Small intestine (tissue), 16 donors: ENCODE measurements around the gene CWF19L1. TPM values are rescaled to one million over a fixed set of nuclear protein-coding genes. Genes with fewer than 3 reads are reported as not detected.
A peak's percentile ranks its signal among the peaks of the same experiment; 100 is the strongest.

Experiments
- DNase-seq, 2 donors: peaks; one replicate each; pipeline versions ENCODE4 v3.0.0 to v3.0.0-alpha.2; 2013
- FAIRE-seq: peaks from 2 replicates; lab custom pipeline; 2012; peaks lifted over from hg19 to GRCh38; lab: Jason Lieb, UNC
- H3K27ac ChIP-seq, 3 donors: one replicate each; pipeline ENCODE4 v1.5.1; 2013; ENCODE audit warnings: low read length in 2 of 3, mild to moderate bottlenecking in 2 of 3, control low read depth in 1 of 3, inconsistent platforms in 1 of 3, low read depth in 1 of 3, moderate library complexity in 1 of 3
- H3K27me3 ChIP-seq, 3 donors: one replicate each; pipeline ENCODE4 v1.6.1; 2013; ENCODE audit warnings: low read length in 3 of 3, inconsistent platforms in 1 of 3; ENCODE audit not compliant: control insufficient read depth in 3 of 3, insufficient read depth in 3 of 3
- H3K36me3 ChIP-seq, 3 donors: one replicate each; pipeline ENCODE4 v1.6.1; 2013; ENCODE audit warnings: low read length in 3 of 3, inconsistent platforms in 1 of 3, low read depth in 1 of 3, mild to moderate bottlenecking in 1 of 3, moderate library complexity in 1 of 3; ENCODE audit not compliant: control insufficient read depth in 3 of 3, insufficient read depth in 2 of 3
- H3K4me1 ChIP-seq, 3 donors: one replicate each; pipeline ENCODE4 v1.6.1; 2013; ENCODE audit warnings: low read length in 2 of 3, inconsistent platforms in 1 of 3, low read depth in 1 of 3, mild to moderate bottlenecking in 1 of 3, moderate library complexity in 1 of 3; ENCODE audit not compliant: control insufficient read depth in 3 of 3, insufficient read depth in 2 of 3
- H3K4me3 ChIP-seq, 3 donors: one replicate each; pipeline ENCODE4 v1.5.1; 2013; ENCODE audit warnings: low read length in 3 of 3, control low read depth in 1 of 3, inconsistent platforms in 1 of 3, low read depth in 1 of 3, mild to moderate bottlenecking in 1 of 3, moderate library complexity in 1 of 3
- H3K9me3 ChIP-seq, 2 donors: one replicate each; pipeline ENCODE4 v1.6.1; 2013; ENCODE audit warnings: low read depth in 1 of 2, low read length in 1 of 2; ENCODE audit not compliant: control insufficient read depth in 2 of 2, insufficient read depth in 1 of 2
- WGBS, 3 donors: extraction: QIAGEN DNeasy Blood & Tissue Kit; methylation state at CpG; one replicate each; pipeline ENCODE4 v1.1.7; 2013; 5-methylcytosine and 5-hydroxymethylcytosine counted together
- long read RNA-seq, 10 donors: transcript quantifications; one replicate each; lab custom pipeline, GENCODE V29; 2026
- polyA plus RNA-seq, 4 donors: library from polyadenylated mRNA; stranded (reverse) in 3 of 4; unstranded in 1 of 4; fragments of 200-250 nt in 3 of 4; fragments of 120-200 nt in 1 of 4; gene quantifications; one replicate each; pipeline versions ENCODE4 v1.2.1 to v1.2.3, GENCODE V29; 2013
- donor health status: healthy with polysubstance abuse.
- donor health status: control.
- donor health status: control.
- donor health status: Bipolar disorder and iron deficiency.
- donor health status: healthy.

CWF19L1 gene
- 10 to 100 TPM; 10.5 to 22.3 (median 18.8) TPM for polyA plus RNA-seq
- long read RNA-seq, donor 1, partial matches to known transcripts = 0 of 2 reads
- long read RNA-seq, donor 1, other reads (novel, unspliced or antisense) = 0 of 2 reads
- long read RNA-seq, donor 2, partial matches to known transcripts = 0 of 1 reads
- long read RNA-seq, donor 2, other reads (novel, unspliced or antisense) = 0 of 1 reads
- long read RNA-seq, donor 3, partial matches to known transcripts = 0 of 1 reads
- long read RNA-seq, donor 3, other reads (novel, unspliced or antisense) = 0 of 1 reads
- long read RNA-seq, donor 4 = 0 reads
- long read RNA-seq, donor 5, partial matches to known transcripts = 11 of 11 reads
- long read RNA-seq, donor 5, other reads (novel, unspliced or antisense) = 0 of 11 reads
- long read RNA-seq, donor 6, partial matches to known transcripts = 0 of 1 reads
- long read RNA-seq, donor 6, other reads (novel, unspliced or antisense) = 0 of 1 reads
- long read RNA-seq, donor 7 = 0 reads
- long read RNA-seq, donor 8 = 0 reads
- long read RNA-seq, donor 9 = 0 reads
- long read RNA-seq, donor 10, partial matches to known transcripts = 7 of 8 reads
- long read RNA-seq, donor 10, other reads (novel, unspliced or antisense) = 0 of 8 reads

DNA sequence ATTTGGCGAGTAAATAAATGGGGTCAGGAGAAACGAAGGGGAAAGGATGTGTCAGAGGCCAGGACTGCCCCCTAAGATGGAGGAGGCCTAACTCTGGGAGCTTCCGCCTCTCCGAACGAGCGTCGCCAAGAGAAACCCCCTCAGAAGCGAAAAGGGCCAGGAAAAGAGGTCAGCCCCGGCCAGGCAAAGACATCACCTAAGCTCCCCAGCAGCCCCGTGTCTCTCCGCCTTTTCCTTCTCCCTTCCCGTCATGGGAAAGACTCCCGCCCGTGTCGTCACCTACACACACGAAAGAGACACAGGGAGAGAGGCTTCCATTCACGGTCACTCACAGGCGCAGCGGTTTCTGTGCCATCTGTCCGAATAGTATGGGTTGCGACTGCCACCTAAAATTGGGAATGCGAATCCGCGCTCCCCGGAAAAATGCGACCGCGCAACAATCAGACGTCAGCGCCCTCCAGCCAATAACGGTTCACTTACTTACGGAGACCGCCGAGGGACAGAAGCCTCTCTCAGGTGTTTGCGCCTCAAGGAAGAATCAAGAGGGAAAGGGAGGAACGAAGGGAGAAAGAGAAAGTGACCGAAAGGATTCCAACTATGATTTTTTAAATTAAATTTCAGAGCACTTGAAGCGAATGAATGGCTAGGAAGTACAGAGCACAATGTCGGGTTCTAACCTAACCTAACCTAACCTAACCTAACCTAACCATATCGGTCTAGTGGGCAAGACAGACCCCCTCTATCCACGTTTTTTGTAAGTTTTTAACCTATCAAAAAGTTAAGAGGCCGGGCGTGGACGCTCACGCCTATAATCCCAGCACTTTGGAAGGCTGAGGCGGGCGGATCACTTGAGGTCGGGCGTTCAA, at the start of gene CWF19L1:
CWF19L1 (minus strand) TSS at position 400 of the 866 bp plus-strand sequence; CDS start at position 355, 45 bp downstream.
- DNase-seq (peak; percentile 88 to 94), FAIRE-seq (no peak)
- no peaks in the 10 kb centered on the region for H3K9me3 ChIP-seq
- H3K4me1 ChIP-seq = peaks cover 0 to 4% (median 3%) of the 10 kb centered on the region in 3 donors
- H3K27me3 ChIP-seq = no peaks in the 10 kb centered on the region
- peaks cover 0 to 4% (median 0%) of the 10 kb centered on the region in 3 donors for H3K36me3 ChIP-seq
- H3K27ac ChIP-seq = peak within 1 kb of the TSS; percentile 62 to 96 (median 89)
- WGBS, 3 donors = 1 to 3% (median 2%) methylated on average over 48 to 49 of the region's 49 CpGs
- H3K4me3 ChIP-seq = peak within 1 kb of the TSS; percentile 68 to 85 (median 82)

DNA sequence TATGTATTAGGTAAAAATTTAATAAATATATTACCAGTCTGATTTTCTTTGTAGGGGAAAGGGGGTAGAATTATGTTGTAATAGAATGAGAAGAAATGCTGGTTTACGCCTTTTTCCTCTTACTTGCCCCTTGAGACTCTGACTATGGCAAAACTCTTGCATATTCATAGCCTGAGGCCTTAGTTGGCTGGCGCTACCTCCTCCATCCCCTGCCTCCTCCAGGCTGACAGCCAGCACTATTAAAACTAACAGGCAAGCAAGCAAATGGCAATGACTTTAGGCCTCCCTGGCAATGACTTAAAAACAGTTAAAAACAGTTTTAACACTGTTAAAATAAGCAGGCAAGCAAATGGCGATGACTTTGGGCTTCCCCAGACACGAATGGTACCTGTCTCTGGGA, 48.2 kb upstream of the CWF19L1 start:
- Histone ChIP-seq H3K9me3 (no peaks in the 10 kb centered on the region), H3K27ac (no peak overlapping the region), H3K4me3 (no peak overlapping the region), H3K4me1 (no peaks in the 10 kb centered on the region), H3K36me3 (no peaks in the 10 kb centered on the region), H3K27me3 (peaks cover 0 to 3% (median 2%) of the 10 kb centered on the region in 3 donors)
- no peak for FAIRE-seq
- DNase-seq = no peak
- WGBS, 3 donors = 83 to 91% (median 84%) methylated on average over 4 of the region's 4 CpGs

- DNase-seq (peak; percentile 44 to 71), FAIRE-seq (no peak)
- 13 to 48% (median 32%) methylated on average over 4 of the region's 4 CpGs for WGBS, 3 donors
- no peak overlapping the region for H3K4me3 ChIP-seq
- no peaks in the 10 kb centered on the region for H3K4me1 ChIP-seq
- H3K27ac ChIP-seq = peak overlapping the region in 1 of 3 donors; percentile 5
- no peaks in the 10 kb centered on the region for H3K9me3 ChIP-seq
- H3K27me3 ChIP-seq = peaks cover 0 to 5% (median 2%) of the 10 kb centered on the region in 3 donors
- no peaks in the 10 kb centered on the region for H3K36me3 ChIP-seq
Measured at GRCh38 chr10:100311298-100311697, 43.9 kb upstream of the CWF19L1 start.

DNA sequence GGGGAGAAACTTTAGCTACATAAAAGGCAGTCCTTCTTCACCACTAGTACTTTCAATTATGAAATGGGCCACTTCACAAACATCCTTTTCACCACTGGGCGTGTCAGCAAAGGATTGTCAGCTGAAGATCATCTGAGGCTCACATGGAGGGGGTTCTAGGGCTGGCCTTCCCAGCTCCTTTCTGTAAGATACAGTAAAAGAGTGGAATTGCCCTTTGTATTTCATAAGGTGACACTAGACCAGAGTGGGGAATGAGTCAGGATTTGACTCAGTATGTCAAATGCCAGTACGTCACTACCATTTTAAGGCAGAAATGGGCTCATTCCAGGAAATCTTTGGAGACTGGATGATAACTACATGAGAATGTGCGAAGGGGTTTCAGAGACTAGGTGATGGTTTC, 40.2 kb upstream of the CWF19L1 start:
- no peaks in the 10 kb centered on the region for H3K4me1 ChIP-seq
- FAIRE-seq (no peak), DNase-seq (no peak)
- 86 to 96% (median 90%) methylated on average over 3 of the region's 3 CpGs for WGBS, 3 donors
- peaks cover 0 to 7% (median 4%) of the 10 kb centered on the region in 3 donors for H3K27me3 ChIP-seq
- no peak overlapping the region for H3K27ac ChIP-seq
- H3K36me3 ChIP-seq = no peaks in the 10 kb centered on the region
- no peak overlapping the region for H3K4me3 ChIP-seq
- no peaks in the 10 kb centered on the region for H3K9me3 ChIP-seq

GRCh38 chr10:100306861-100307260, 39.4 kb upstream of the CWF19L1 start:
- Histone ChIP-seq H3K9me3 (no peaks in the 10 kb centered on the region), H3K4me1 (no peaks in the 10 kb centered on the region), H3K4me3 (no peak overlapping the region), H3K36me3 (no peaks in the 10 kb centered on the region), H3K27ac (no peak overlapping the region), H3K27me3 (peaks cover 0 to 7% (median 4%) of the 10 kb centered on the region in 3 donors)
- WGBS, 3 donors = 93 to 95% (median 94%) methylated on average over 5 of the region's 5 CpGs
- DNase-seq (no peak), FAIRE-seq (no peak)

GRCh38 chr10:100304414-100304813, 37.0 kb upstream of the CWF19L1 start:
- DNase-seq (no peak), FAIRE-seq (no peak)
- Histone ChIP-seq H3K9me3 (peaks cover 0 to 13% of the 10 kb centered on the region in 2 donors), H3K4me1 (no peaks in the 10 kb centered on the region), H3K36me3 (no peaks in the 10 kb centered on the region), H3K27me3 (peaks cover 0 to 9% (median 4%) of the 10 kb centered on the region in 3 donors), H3K27ac (no peak overlapping the region), H3K4me3 (no peak overlapping the region)
- 77 to 86% (median 79%) methylated on average over 3 of the region's 3 CpGs for WGBS, 3 donors

DNA sequence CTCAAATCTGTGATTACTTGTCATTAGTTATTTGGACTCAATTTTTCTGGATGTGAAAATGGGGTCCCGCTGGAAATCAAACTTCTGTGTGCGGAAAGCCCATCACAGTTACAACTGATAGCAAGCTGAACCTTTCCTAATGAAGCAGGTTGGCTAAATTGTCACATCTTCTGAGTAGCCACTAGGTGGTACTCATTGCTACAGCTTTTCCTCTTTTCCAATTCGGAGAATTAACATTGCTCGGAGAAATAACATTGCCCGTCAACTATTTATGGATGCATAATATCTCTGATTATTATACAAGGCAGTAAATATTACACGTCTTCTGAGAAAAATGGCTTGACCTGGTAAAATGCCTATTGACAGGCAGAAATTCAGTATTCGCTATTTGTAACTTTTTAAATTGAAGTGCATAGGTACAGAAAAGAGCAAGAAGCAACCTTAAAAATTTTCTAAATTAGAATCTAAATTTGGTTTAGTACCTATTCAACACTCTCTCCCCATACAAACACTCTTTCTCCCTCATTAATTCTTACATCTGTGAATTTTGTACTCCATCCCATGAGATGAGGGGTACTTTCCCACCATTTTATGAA, 36.4 kb upstream of the CWF19L1 start:
- peak; percentile 16 to 22 for DNase-seq

More for the DNA sequence above, 36.4 kb upstream of the CWF19L1 start:
- FAIRE-seq = no peak
- H3K9me3 ChIP-seq = peaks cover 0 to 13% of the 10 kb centered on the region in 2 donors
- H3K36me3 ChIP-seq = no peaks in the 10 kb centered on the region
- H3K27me3 ChIP-seq = peaks cover 0 to 9% (median 4%) of the 10 kb centered on the region in 3 donors
- H3K4me3 ChIP-seq = no peak overlapping the region
- H3K4me1 ChIP-seq = no peaks in the 10 kb centered on the region
- H3K27ac ChIP-seq = no peak overlapping the region
- 15 to 26% (median 18%) methylated on average over 7 of the region's 7 CpGs for WGBS, 3 donors
